CD14-positive monocyte (primary cell): ENCODE results near the gene NTM. TPM values are rescaled to one million over a fixed set of nuclear protein-coding genes. Genes with fewer than 3 reads are reported as not detected.

ENCODE experiments used
- DNase-seq, 3 donors: peaks; one replicate each; pipeline ENCODE4 v3.0.0-alpha.2; 2011 to 2022
- H2AFZ ChIP-seq: 2 replicates; pipeline ENCODE4 v1.6.0; 2012; ENCODE audit warnings: mild to moderate bottlenecking, low read depth, low read length, inconsistent platforms; ENCODE audit not compliant: insufficient read depth, poor library complexity, severe bottlenecking
- H3K27ac ChIP-seq, 2 donors: 1 replicate in 1 of 2; 2 replicates in 1 of 2; pipeline ENCODE4 v1.5.1; 2012 to 2013; ENCODE audit warnings: low read length in 2 of 2, control low read depth in 1 of 2, inconsistent platforms in 1 of 2, low read depth in 1 of 2, mild to moderate bottlenecking in 1 of 2
- H3K27me3 ChIP-seq, 2 donors: one replicate each; pipeline versions ENCODE4 v1.6.0 to v1.6.1; 2011 to 2013; ENCODE audit warnings: low read length in 2 of 2; ENCODE audit not compliant: control insufficient read depth in 2 of 2, insufficient read depth in 2 of 2
- H3K36me3 ChIP-seq, 2 donors: replicated peaks in 1 of 2; 1 replicate in 1 of 2; 2 replicates in 1 of 2; pipeline versions ENCODE4 v1.5.1 to v1.6.1; 2012 to 2013; ENCODE audit warnings: low read length in 2 of 2, control low read depth in 1 of 2, inconsistent platforms in 1 of 2, mild to moderate bottlenecking in 1 of 2; ENCODE audit not compliant: insufficient read depth in 2 of 2, control insufficient read depth in 1 of 2
- H3K4me1 ChIP-seq, 2 donors: 1 replicate in 1 of 2; 2 replicates in 1 of 2; pipeline versions ENCODE4 v1.5.1 to v1.6.1; 2012 to 2013; ENCODE audit warnings: low read length in 2 of 2, control low read depth in 1 of 2, inconsistent platforms in 1 of 2, mild to moderate bottlenecking in 1 of 2, moderate library complexity in 1 of 2; ENCODE audit not compliant: insufficient read depth in 2 of 2, control insufficient read depth in 1 of 2
- H3K4me2 ChIP-seq: replicated peaks from 2 replicates; pipeline ENCODE3; 2012; ENCODE audit warnings: low read length, moderate library complexity, mild to moderate bottlenecking; ENCODE audit not compliant: poor library complexity, severe bottlenecking; ENCODE audit errors: extremely low read depth
- H3K4me3 ChIP-seq, 3 experiments: fragments of 200-600 bp in 1 of 3; sonication (generic) in 1 of 3; replicated peaks in 1 of 3; 1 replicate in 2 of 3; 2 replicates in 1 of 3; pipeline ENCODE4 v1.5.1; 2011 to 2013; ENCODE audit warnings: low read length in 3 of 3, mild to moderate bottlenecking in 3 of 3, control low read depth in 2 of 3, low read depth in 2 of 3, inconsistent platforms in 1 of 3, moderate library complexity in 1 of 3
- H3K79me2 ChIP-seq: 2 replicates; pipeline ENCODE4 v1.6.0; 2012; ENCODE audit warnings: mild to moderate bottlenecking, control low read depth, inconsistent platforms, low read length, moderate library complexity; ENCODE audit not compliant: insufficient read depth
- H3K9ac ChIP-seq: 2 replicates; pipeline ENCODE4 v1.6.0; 2017; ENCODE audit warnings: low read length, mild to moderate bottlenecking; ENCODE audit not compliant: insufficient read depth, poor library complexity, severe bottlenecking
- H3K9me3 ChIP-seq, 2 donors: replicated peaks in 1 of 2; 1 replicate in 1 of 2; 2 replicates in 1 of 2; pipeline versions ENCODE4 v1.5.1 to v1.6.1; 2012 to 2013; ENCODE audit warnings: low read length in 2 of 2, control low read depth in 1 of 2; ENCODE audit not compliant: control insufficient read depth in 1 of 2, insufficient read depth in 1 of 2
- H4K20me1 ChIP-seq: 2 replicates; pipeline ENCODE4 v1.6.0; 2012; ENCODE audit warnings: mild to moderate bottlenecking, low read length, control low read depth, moderate library complexity; ENCODE audit not compliant: insufficient read depth
- H3K27ac Mint-ChIP-seq, 7 donors: one replicate each; pipeline ENCODE4 v1.8.0; 2020; ENCODE audit warnings: mild to moderate bottlenecking in 7 of 7, mixed read lengths in 7 of 7, moderate library complexity in 6 of 7, inconsistent platforms in 2 of 7
- H3K27me3 Mint-ChIP-seq, 3 donors: one replicate each; pipeline ENCODE4 v1.8.0; 2021 to 2022; ENCODE audit warnings: low read depth in 3 of 3, mild to moderate bottlenecking in 3 of 3, mixed read lengths in 3 of 3, moderate library complexity in 3 of 3, inconsistent platforms in 1 of 3
- H3K36me3 Mint-ChIP-seq, 2 donors: one replicate each; pipeline ENCODE4 v1.8.0; 2020; ENCODE audit warnings: mixed read lengths in 2 of 2, inconsistent platforms in 1 of 2, mild to moderate bottlenecking in 1 of 2
- H3K4me1 Mint-ChIP-seq: one replicate; pipeline ENCODE4 v1.8.0; 2020; ENCODE audit warnings: mild to moderate bottlenecking, mixed read lengths
- H3K4me3 Mint-ChIP-seq, 2 donors: one replicate each; pipeline ENCODE4 v1.8.0; 2020; ENCODE audit warnings: mild to moderate bottlenecking in 2 of 2, mixed read lengths in 2 of 2, moderate library complexity in 1 of 2
- H3K9me3 Mint-ChIP-seq, 7 donors: one replicate each; pipeline ENCODE4 v1.8.0; 2020 to 2022; ENCODE audit warnings: mixed read lengths in 7 of 7, mild to moderate bottlenecking in 6 of 7, moderate library complexity in 6 of 7, inconsistent platforms in 2 of 7
- CTCF ChIP-seq: fragments of 200-600 bp; IDR thresholded peaks from one replicate; pipeline ENCODE4 v1.8.0; 2022; ENCODE audit warnings: antibody characterized with exemption, mild to moderate bottlenecking
- WGBS: methylation state at CpG from one replicate; pipeline ENCODE4 v1.1.5; 2013; ENCODE audit warnings: missing lambda C conversion rate; ENCODE audit not compliant: insufficient coverage; 5-methylcytosine and 5-hydroxymethylcytosine counted together
- intact Hi-C, 2 donors: fragments of 100-400 bp; cut with micrococcal nuclease; formaldehyde crosslinking; loops; one replicate each; pipeline versions ENCODE4 v1.15.0 to v1.15.1; 2023
- polyA plus RNA-seq, 3 donors: library from polyadenylated mRNA; depleted of rRNA in 1 of 3; unstranded in 2 of 3; stranded (reverse) in 1 of 3; fragments of 300-500 nt in 2 of 3; fragments of >200 nt in 1 of 3; fragmentation: Illumina TruSeq in 2 of 3; gene quantifications; 1 replicate in 2 of 3; 2 replicates in 1 of 3; pipeline ENCODE4 v1.2.3, GENCODE V29; 2012 to 2021

Gene NTM
- polyA plus RNA-seq, 3 donors = not detected

GRCh38 chr11:131837562-131837961, 467.1 kb downstream of the NTM start:
- H3K4me1 Mint-ChIP-seq = peaks cover 41% of the 10 kb centered on the region
- no peak overlapping the region for H3K4me2 ChIP-seq
- no peaks in the 10 kb centered on the region for H3K36me3 Mint-ChIP-seq
- H3K9me3 ChIP-seq = no peaks in the 10 kb centered on the region
- no peaks in the 10 kb centered on the region for H3K36me3 ChIP-seq
- no peaks in the 10 kb centered on the region for H4K20me1 ChIP-seq
- no peak overlapping the region for H3K27ac ChIP-seq
- H3K27ac Mint-ChIP-seq = no peak overlapping the region
- no peaks in the 10 kb centered on the region for H3K27me3 ChIP-seq
- DNase-seq = no peak
- H3K79me2 ChIP-seq = no peaks in the 10 kb centered on the region
- peaks cover 0 to 4% (median 0%) of the 10 kb centered on the region in 7 donors for H3K9me3 Mint-ChIP-seq
- TF ChIP-seq CTCF = no peak
- no peak overlapping the region for H3K9ac ChIP-seq
- 95% methylated on average over 9 of the region's 14 CpGs for WGBS
- H3K4me1 ChIP-seq = peaks cover 39 to 40% of the 10 kb centered on the region in 2 donors
- no peak overlapping the region for H3K4me3 ChIP-seq
- intact Hi-C loops = no loop called here
- H3K27me3 Mint-ChIP-seq = peaks cover 0 to 1% (median 0%) of the 10 kb centered on the region in 3 donors
- H2AFZ ChIP-seq = no peak overlapping the region
- H3K4me3 Mint-ChIP-seq = no peak overlapping the region

GRCh38 chr11:131838016-131838415, 467.6 kb downstream of the NTM start:
- Mint-ChIP-seq H3K36me3 (no peaks in the 10 kb centered on the region), H3K9me3 (peaks cover 0 to 4% (median 0%) of the 10 kb centered on the region in 7 donors), H3K4me1 (peaks cover 40% of the 10 kb centered on the region), H3K27ac (no peak overlapping the region), H3K27me3 (peaks cover 0 to 1% (median 0%) of the 10 kb centered on the region in 3 donors), H3K4me3 (no peak overlapping the region)
- no peak overlapping the region for H3K9ac ChIP-seq
- no peak overlapping the region for H2AFZ ChIP-seq
- H3K36me3 ChIP-seq = no peaks in the 10 kb centered on the region
- H3K9me3 ChIP-seq = no peaks in the 10 kb centered on the region
- intact Hi-C loops = no loop called here
- no peaks in the 10 kb centered on the region for H4K20me1 ChIP-seq
- H3K4me1 ChIP-seq = peaks cover 40 to 41% of the 10 kb centered on the region in 2 donors
- no peaks in the 10 kb centered on the region for H3K27me3 ChIP-seq
- H3K79me2 ChIP-seq = no peaks in the 10 kb centered on the region
- H3K27ac ChIP-seq = no peak overlapping the region
- H3K4me3 ChIP-seq = no peak overlapping the region
- WGBS = 94% methylated on average over 9 of the region's 12 CpGs
- TF ChIP-seq CTCF = no peak
- DNase-seq = no peak
- no peak overlapping the region for H3K4me2 ChIP-seq
